WI38 (cell line): ENCODE measurements around the gene EIF2S1.

ENCODE experiments used
- H3K4me3 ChIP-seq: 2 replicates; pipeline ENCODE4 v1.5.1; 2011; ENCODE audit warnings: low read depth, mild to moderate bottlenecking, control low read depth, low read length
- CTCF ChIP-seq: IDR thresholded peaks from 2 replicates; pipeline ENCODE4 v1.5.1; 2012; ENCODE audit warnings: low read depth, mild to moderate bottlenecking, control low read depth, low read length

EIF2S1 gene

GRCh38 chr14:67357969-67358354 is 2.2 kb upstream of the EIF2S1 start:
- H3K4me3 ChIP-seq = peak overlapping the region; percentile 98
- TF ChIP-seq CTCF = no peak

DNA sequence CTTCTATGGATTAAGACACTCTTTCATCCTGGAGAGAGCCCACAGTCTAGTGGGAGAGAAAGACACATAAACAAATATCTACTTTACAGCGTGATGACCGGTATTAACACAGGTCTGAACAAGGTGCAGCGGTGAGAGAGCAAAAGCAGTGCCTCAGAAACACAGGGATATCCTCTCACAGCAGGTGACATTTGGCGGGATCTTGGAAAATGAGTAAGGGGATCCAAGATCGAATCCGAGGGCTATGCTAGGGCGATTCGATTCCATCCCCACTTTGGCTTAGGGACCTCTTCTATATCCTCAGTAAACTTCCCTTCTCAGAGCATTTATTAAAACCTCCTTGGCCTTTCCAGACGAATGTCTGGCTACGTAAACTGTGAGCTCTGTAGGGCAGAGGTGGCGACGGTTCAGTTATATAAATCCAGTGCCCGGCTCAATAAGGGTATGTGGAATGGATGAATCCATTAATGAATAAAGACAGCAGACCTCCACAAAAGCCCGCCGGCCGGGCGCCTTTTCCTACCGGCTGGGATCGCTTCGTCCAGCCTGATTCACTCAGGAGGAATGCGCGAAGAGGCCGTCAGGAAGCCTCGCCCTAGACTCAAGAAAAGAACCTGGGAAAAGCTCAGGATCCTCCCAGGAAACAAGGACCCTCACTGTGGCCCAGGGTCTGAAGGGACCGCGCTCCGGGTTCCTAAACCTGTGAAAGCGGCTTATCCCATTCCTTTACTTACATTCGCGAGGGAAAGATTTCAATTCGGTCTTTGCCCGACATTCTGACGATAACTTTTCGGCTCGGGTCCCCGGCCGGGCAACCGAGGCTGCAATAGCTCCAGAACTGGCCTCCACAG is 979 bp upstream of the EIF2S1 start:
- TF ChIP-seq CTCF = no peak
- peak overlapping the region; percentile 98 for H3K4me3 ChIP-seq

- peak overlapping the region; percentile 98 for H3K4me3 ChIP-seq
- TF ChIP-seq CTCF = no peak
These were observed 510 bp downstream of the EIF2S1 start for GRCh38 chr14:67360470-67361206.

GRCh38 chr14:67365476-67365875 is 5.3 kb downstream of the EIF2S1 start:
- no peak for TF ChIP-seq CTCF
- no peak overlapping the region for H3K4me3 ChIP-seq

DNA sequence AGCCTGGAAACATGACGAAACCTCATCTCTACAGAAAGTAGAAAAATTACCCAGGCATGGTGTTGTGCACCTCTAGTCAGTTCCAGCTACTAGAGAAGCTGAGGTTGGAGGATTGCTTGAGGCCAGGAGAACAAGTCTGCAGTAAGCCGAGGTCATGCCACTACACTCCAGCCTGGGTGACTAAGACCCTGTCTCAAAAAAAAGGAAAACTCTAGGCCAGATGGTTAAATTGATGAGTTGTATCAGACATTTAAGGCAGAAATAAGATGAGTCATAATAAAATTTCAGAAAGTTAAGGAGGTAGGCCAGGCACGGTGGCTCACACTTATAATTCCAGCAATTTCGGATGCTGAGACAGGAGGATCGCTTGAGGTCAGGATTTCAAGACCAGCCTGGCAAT is 10.7 kb downstream of the EIF2S1 start:
- no peak overlapping the region for H3K4me3 ChIP-seq
- TF ChIP-seq CTCF = no peak

DNA sequence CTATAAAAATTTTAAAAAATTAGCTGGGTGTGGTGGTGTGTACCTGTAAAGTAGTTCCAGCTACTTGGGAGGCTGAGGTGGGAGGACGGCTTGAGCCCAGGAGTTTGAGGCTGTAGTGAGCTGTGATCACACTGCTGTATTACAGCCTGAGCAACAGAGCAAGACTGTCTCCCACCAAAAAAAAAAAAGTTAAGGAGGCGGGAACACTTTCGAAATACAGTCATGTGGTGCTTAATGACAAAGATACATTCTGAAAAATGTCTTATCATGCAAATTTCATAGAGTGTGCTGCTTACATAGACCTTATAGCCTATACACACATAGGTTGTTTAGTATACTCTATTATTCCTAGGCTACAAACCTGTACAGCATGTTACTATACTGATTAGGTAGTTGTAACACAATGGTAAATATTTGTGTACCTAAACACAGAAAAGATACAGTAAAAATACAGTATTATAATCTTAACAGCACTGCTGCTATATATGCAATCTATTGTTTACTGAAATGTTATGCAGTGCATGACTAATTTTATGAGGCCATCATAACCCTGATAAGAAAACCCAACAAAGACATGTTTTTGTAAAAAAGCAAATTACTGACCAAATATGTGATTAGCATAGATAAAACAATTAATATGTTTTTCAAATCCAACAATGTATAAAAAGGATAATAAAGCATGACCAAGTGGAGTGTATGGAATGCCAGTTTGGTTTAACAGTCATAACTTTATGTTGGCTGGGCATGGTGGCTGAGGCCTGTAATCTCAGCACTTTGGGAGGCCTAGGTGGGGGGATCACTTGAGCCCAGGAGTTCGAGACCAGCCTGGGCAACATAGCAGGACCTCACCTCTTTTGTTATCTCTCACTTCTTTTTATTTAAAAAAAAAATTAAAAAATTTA is 11.4 kb downstream of the EIF2S1 start:
- no peak for TF ChIP-seq CTCF
- H3K4me3 ChIP-seq = no peak overlapping the region
